ENCODE measurements around the gene RBMS3. TPM values are rescaled to one million over a fixed set of nuclear protein-coding genes. Genes with fewer than 3 reads are reported as not detected.

RBMS3 gene
- polyA plus RNA-seq, 1 experiment, result 33.4 TPM

GRCh38 chr3:29291982-29292363 is 11.1 kb downstream of the RBMS3 start:
- no peak overlapping the region for H3K4me3 ChIP-seq (ENCODE audit: low read depth, low read length)
- CTCF ChIA-PET, result no interaction called here
- TF ChIP-seq, protein P1, sequence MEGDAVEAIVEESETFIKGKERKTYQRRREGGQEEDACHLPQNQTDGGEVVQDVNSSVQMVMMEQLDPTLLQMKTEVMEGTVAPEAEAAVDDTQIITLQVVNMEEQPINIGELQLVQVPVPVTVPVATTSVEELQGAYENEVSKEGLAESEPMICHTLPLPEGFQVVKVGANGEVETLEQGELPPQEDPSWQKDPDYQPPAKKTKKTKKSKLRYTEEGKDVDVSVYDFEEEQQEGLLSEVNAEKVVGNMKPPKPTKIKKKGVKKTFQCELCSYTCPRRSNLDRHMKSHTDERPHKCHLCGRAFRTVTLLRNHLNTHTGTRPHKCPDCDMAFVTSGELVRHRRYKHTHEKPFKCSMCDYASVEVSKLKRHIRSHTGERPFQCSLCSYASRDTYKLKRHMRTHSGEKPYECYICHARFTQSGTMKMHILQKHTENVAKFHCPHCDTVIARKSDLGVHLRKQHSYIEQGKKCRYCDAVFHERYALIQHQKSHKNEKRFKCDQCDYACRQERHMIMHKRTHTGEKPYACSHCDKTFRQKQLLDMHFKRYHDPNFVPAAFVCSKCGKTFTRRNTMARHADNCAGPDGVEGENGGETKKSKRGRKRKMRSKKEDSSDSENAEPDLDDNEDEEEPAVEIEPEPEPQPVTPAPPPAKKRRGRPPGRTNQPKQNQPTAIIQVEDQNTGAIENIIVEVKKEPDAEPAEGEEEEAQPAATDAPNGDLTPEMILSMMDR (IDR thresholded peaks at IDR 0.05; ENCODE audit: low read depth, low read length), result no peak

GRCh38 chr3:29293421-29293820 is 12.6 kb downstream of the RBMS3 start:
- no peak for DNase-seq (ENCODE audit: low read depth, low spot score)
- Histone ChIP-seq H3K4me3 (ENCODE audit: low read depth, low read length) (no peak overlapping the region), H3K9me3 (ENCODE audit: control insufficient read depth, insufficient read depth, low read length) (no peaks in the 10 kb centered on the region), H3K27me3 (ENCODE audit: control insufficient read depth, insufficient read depth, low read length) (no peaks in the 10 kb centered on the region), H3K27ac (ENCODE audit: low read depth, low read length) (peak overlapping the region; percentile 22)
- CTCF ChIA-PET, result interaction anchor here (0.6 kb wide), 1 partner anchor 146 kb away, joined by 6 read pairs; no protein-coding TSS in a partner anchor
- POLR2A ChIA-PET, result interaction anchor here (0.6 kb wide), 2 partner anchors 13 to 407 kb away, joined by 6 read pairs; no protein-coding TSS in a partner anchor
- TF ChIP-seq, protein P1 (IDR thresholded peaks at IDR 0.05; ENCODE audit: low read depth, low read length), result no peak

More at GRCh38 chr3:29291982-29292363, 11.1 kb downstream of the RBMS3 start:
- H3K27ac ChIP-seq (ENCODE audit: low read depth, low read length), result no peak overlapping the region
- DNase-seq (ENCODE audit: low read depth, low spot score), result no peak
- POLR2A ChIA-PET, result no interaction called here
- H3K9me3 ChIP-seq (ENCODE audit: control insufficient read depth, insufficient read depth, low read length), result no peaks in the 10 kb centered on the region
- H3K27me3 ChIP-seq (ENCODE audit: control insufficient read depth, insufficient read depth, low read length), result no peaks in the 10 kb centered on the region

GRCh38 chr3:29297998-29298397 is 17.1 kb downstream of the RBMS3 start:
- H3K9me3 ChIP-seq (ENCODE audit: control insufficient read depth, insufficient read depth, low read length), result no peaks in the 10 kb centered on the region
- H3K27me3 ChIP-seq (ENCODE audit: control insufficient read depth, insufficient read depth, low read length), result no peaks in the 10 kb centered on the region
- no peak overlapping the region for H3K4me3 ChIP-seq (ENCODE audit: low read depth, low read length)
- TF ChIP-seq, protein P1 (IDR thresholded peaks at IDR 0.05; ENCODE audit: low read depth, low read length), result no peak
- no peak for DNase-seq (ENCODE audit: low read depth, low spot score)
- no peak overlapping the region for H3K27ac ChIP-seq (ENCODE audit: low read depth, low read length)
- ChIA-PET POLR2A (no interaction called here), CTCF (interaction anchor here (1.0 kb wide), 1 partner anchor 9 kb away, joined by 3 read pairs; no protein-coding TSS in a partner anchor)

DNA sequence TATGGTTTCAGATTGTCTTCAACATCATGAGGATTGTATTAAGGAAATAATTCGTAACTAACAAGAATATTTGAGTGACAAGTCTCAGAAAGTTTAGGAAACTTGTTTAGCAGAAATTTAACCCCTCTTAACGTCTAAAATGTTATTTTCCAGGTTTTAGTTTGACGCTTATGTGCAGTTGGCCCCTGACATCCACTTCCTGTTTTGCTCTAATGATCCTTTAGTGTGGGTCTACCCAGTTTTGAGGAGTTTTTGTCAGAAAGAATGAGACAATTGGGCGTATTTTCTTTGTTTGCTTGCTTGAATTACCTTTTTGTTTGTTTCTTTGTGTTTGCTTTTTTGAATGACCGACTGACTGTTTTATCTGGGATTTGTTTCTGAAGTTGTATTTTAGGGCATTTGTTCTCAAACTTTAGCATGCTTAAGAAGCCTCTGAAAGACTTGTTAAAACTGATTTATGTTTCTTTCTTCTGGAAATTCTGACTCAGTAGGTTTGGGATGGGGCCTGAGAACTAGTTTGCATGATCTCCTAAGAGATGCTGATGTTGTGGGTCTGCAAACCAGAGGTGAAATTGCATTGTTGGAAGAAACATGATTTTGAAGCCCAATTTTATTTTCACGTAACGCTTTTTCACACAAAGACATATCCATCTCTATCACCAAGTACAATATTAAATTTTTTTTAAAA is 20.6 kb downstream of the RBMS3 start:
- CTCF ChIA-PET, result no interaction called here
- Histone ChIP-seq H3K27me3 (ENCODE audit: control insufficient read depth, insufficient read depth, low read length) (no peaks in the 10 kb centered on the region), H3K27ac (ENCODE audit: low read depth, low read length) (no peak overlapping the region), H3K4me3 (ENCODE audit: low read depth, low read length) (no peak overlapping the region), H3K9me3 (ENCODE audit: control insufficient read depth, insufficient read depth, low read length) (no peaks in the 10 kb centered on the region)
- POLR2A ChIA-PET, result no interaction called here
- no peak for DNase-seq (ENCODE audit: low read depth, low spot score)
- TF ChIP-seq, protein P1 (IDR thresholded peaks at IDR 0.05; ENCODE audit: low read depth, low read length), result no peak

DNA sequence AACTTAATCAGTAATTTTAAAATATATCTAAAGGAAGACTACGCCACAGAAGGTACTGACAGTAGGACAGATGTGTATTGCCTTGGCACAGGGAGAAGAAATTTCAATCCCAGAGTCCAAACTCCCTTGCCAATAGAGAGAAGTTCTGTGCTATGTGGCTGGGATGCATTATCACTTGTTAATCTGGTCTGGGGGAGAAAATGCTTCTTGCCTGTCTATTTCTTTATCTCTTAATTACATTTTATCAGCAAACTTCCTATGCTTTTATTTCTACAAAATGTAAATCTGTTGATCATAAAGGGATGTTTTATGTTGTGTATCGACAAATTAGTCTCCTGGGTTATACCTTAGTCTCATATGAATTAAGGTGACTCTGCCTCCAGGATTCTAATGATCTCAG is 21.7 kb downstream of the RBMS3 start:
- DNase-seq (ENCODE audit: low read depth, low spot score), result no peak
- no peaks in the 10 kb centered on the region for H3K9me3 ChIP-seq (ENCODE audit: control insufficient read depth, insufficient read depth, low read length)
- H3K4me3 ChIP-seq (ENCODE audit: low read depth, low read length), result no peak overlapping the region
- TF ChIP-seq, protein P1 (IDR thresholded peaks at IDR 0.05; ENCODE audit: low read depth, low read length), result no peak
- no peaks in the 10 kb centered on the region for H3K27me3 ChIP-seq (ENCODE audit: control insufficient read depth, insufficient read depth, low read length)
- POLR2A ChIA-PET, result interaction anchor here (0.7 kb wide), 1 partner anchor 14 kb away, joined by 3 read pairs; no protein-coding TSS in a partner anchor
- H3K27ac ChIP-seq (ENCODE audit: low read depth, low read length), result no peak overlapping the region
- CTCF ChIA-PET, result no interaction called here

Measured in AG04450 (cell line).